ENCODE measurements around the gene BTBD17.

BTBD17 gene

GRCh38 chr17:74339537-74340195 lies 22.0 kb downstream of the BTBD17 start:
- DNase-seq (ENCODE audit: low spot score): no peak
- TF ChIP-seq, protein P1, sequence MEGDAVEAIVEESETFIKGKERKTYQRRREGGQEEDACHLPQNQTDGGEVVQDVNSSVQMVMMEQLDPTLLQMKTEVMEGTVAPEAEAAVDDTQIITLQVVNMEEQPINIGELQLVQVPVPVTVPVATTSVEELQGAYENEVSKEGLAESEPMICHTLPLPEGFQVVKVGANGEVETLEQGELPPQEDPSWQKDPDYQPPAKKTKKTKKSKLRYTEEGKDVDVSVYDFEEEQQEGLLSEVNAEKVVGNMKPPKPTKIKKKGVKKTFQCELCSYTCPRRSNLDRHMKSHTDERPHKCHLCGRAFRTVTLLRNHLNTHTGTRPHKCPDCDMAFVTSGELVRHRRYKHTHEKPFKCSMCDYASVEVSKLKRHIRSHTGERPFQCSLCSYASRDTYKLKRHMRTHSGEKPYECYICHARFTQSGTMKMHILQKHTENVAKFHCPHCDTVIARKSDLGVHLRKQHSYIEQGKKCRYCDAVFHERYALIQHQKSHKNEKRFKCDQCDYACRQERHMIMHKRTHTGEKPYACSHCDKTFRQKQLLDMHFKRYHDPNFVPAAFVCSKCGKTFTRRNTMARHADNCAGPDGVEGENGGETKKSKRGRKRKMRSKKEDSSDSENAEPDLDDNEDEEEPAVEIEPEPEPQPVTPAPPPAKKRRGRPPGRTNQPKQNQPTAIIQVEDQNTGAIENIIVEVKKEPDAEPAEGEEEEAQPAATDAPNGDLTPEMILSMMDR (IDR thresholded peaks at IDR 0.05; ENCODE audit: extremely low read depth, insufficient read depth, missing control alignments): no peak
- in situ Hi-C loops (cut with MboI; ENCODE audit: low pct_unique_long_range_greater_than_20kb, low sequenced_read_pairs, unreplicated experiment): no loop called here

- TF ChIP-seq, protein P1 (IDR thresholded peaks at IDR 0.05; ENCODE audit: extremely low read depth, insufficient read depth, missing control alignments): no peak
- no peak for DNase-seq (ENCODE audit: low spot score)
- in situ Hi-C loops (cut with MboI; ENCODE audit: low pct_unique_long_range_greater_than_20kb, low sequenced_read_pairs, unreplicated experiment): no loop called here
Measured at GRCh38 chr17:74337834-74338500, 23.7 kb downstream of the BTBD17 start.

DNA sequence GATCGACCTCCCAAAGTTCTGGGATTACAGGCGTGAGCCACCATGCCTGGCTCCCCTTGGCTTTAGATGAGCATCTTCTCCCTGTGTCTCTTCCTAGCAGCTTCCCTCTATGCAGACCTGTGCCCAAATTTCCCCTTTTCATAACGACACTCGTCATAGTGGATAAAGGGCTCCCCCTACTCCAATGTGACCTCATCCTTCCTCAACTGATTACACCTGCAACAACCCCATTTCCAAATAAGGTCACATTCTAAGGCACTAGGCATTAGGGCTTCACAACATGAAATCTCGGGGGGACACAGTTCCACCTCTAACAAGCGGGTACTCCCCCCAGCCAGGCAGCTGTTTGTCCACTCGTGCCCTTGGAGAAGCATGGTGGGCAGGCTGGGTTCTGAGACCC lies 25.4 kb downstream of the BTBD17 start:
- DNase-seq (ENCODE audit: low spot score): no peak
- TF ChIP-seq, protein P1 (IDR thresholded peaks at IDR 0.05; ENCODE audit: extremely low read depth, insufficient read depth, missing control alignments): no peak
- in situ Hi-C loops (cut with MboI; ENCODE audit: low pct_unique_long_range_greater_than_20kb, low sequenced_read_pairs, unreplicated experiment): no loop called here

GRCh38 chr17:74335529-74336062 lies 26.1 kb downstream of the BTBD17 start:
- TF ChIP-seq, protein P1 (IDR thresholded peaks at IDR 0.05; ENCODE audit: extremely low read depth, insufficient read depth, missing control alignments): no peak
- DNase-seq (ENCODE audit: low spot score): no peak
- in situ Hi-C loops (cut with MboI; ENCODE audit: low pct_unique_long_range_greater_than_20kb, low sequenced_read_pairs, unreplicated experiment): no loop called here

DNA sequence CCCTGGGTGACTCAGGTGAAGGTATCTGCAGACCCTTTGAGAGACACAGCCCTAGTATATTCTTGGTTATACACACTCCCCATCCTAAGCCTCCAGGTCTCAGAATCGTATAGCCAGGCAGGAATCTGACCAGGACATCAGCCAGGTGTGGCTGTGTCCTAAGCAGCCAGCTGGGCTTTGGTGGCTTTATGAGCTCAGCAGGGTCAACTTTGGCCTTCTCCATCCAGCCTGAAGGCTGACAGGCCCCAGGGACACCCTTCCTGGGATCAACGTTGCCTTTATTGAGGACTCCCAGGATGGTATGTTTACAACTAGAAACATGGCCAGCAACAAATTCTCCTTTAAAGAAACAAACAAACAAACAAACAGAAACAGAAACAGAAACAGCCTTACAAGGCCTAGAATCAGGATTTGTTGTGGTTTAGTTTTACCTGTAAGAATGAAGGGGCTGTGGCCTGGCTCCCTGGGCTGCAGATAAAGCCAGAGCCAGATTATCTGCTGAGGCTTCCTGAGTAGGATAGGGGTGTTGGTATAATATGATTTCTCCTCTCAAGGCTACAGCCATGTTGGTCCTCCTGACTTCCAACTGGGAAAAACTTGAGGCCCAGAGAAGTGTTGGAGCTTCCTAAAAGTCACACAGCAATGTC lies 27.2 kb downstream of the BTBD17 start:
- TF ChIP-seq, protein P1 (IDR thresholded peaks at IDR 0.05; ENCODE audit: extremely low read depth, insufficient read depth, missing control alignments): no peak
- DNase-seq (ENCODE audit: low spot score): no peak
- in situ Hi-C loops (cut with MboI; ENCODE audit: low pct_unique_long_range_greater_than_20kb, low sequenced_read_pairs, unreplicated experiment): no loop called here

- DNase-seq (ENCODE audit: low spot score): no peak
- TF ChIP-seq, protein P1 (IDR thresholded peaks at IDR 0.05; ENCODE audit: extremely low read depth, insufficient read depth, missing control alignments): no peak
- in situ Hi-C loops (cut with MboI; ENCODE audit: low pct_unique_long_range_greater_than_20kb, low sequenced_read_pairs, unreplicated experiment): no loop called here
Measured at GRCh38 chr17:74332763-74333283, 28.8 kb downstream of the BTBD17 start.
